ENCODE data around the gene IFI27.
A peak's percentile ranks its signal among the peaks of the same experiment; 100 is the strongest.

The IFI27 gene

DNA sequence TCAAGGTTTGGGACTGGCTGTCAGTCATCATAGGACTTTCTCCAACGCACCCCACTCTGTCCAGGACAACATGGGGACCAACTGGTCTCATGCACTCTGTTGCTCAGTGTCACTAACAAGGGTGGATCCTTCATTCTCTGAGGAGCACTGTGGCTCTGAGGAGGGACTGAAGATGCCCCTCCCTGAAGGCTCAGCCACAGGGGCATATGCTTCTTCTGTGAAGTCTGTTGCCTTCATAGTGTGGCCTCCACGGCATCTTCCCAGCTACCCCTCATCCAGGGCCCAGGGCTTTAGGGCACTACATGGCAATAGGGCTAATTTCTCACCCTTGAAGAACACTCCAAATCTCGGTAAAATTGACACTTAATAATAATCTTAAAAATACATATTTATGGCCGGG lies 33.2 kb downstream of the IFI27 start:
- Histone ChIP-seq H3K79me2 (ENCODE audit: insufficient read depth, low read length) (no peaks in the 10 kb centered on the region), H3K4me1 (ENCODE audit: insufficient read depth, low read length) (peaks cover 14% of the 10 kb centered on the region), H3K27me3 (ENCODE audit: insufficient read depth, low read length, poor library complexity) (no peaks in the 10 kb centered on the region), H3K4me2 (ENCODE audit: insufficient read depth, low read length) (no peak overlapping the region), H3K27ac (ENCODE audit: low read length) (no peak overlapping the region), H4K20me1 (ENCODE audit: insufficient read depth, low read length) (no peaks in the 10 kb centered on the region), H3K9me3 (ENCODE audit: insufficient read depth, low read length, severe bottlenecking) (no peaks in the 10 kb centered on the region), H2AFZ (ENCODE audit: low read depth, low read length) (no peak overlapping the region), H3K9ac (ENCODE audit: low read depth, low read length) (no peak overlapping the region), H3K4me3 (ENCODE audit: low read depth in 1 of 2, low read length in 2 of 2) (no peak overlapping the region), H3K36me3 (ENCODE audit: insufficient read depth, low read length) (no peaks in the 10 kb centered on the region)
- TF ChIP-seq, protein P1, sequence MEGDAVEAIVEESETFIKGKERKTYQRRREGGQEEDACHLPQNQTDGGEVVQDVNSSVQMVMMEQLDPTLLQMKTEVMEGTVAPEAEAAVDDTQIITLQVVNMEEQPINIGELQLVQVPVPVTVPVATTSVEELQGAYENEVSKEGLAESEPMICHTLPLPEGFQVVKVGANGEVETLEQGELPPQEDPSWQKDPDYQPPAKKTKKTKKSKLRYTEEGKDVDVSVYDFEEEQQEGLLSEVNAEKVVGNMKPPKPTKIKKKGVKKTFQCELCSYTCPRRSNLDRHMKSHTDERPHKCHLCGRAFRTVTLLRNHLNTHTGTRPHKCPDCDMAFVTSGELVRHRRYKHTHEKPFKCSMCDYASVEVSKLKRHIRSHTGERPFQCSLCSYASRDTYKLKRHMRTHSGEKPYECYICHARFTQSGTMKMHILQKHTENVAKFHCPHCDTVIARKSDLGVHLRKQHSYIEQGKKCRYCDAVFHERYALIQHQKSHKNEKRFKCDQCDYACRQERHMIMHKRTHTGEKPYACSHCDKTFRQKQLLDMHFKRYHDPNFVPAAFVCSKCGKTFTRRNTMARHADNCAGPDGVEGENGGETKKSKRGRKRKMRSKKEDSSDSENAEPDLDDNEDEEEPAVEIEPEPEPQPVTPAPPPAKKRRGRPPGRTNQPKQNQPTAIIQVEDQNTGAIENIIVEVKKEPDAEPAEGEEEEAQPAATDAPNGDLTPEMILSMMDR (IDR thresholded peaks at IDR 0.05; ENCODE audit: borderline replicate concordance, extremely low read depth, low read length, poor library complexity, severe bottlenecking) = no peak
- TF ChIP-seq EZH2 (IDR thresholded peaks at IDR 0.05; ENCODE audit: borderline replicate concordance, low read depth, low read length, severe bottlenecking) = no peak
- ATAC-seq (ENCODE audit: insufficient read depth, low read depth) = no peak
- DNase-seq = no peak

DNA sequence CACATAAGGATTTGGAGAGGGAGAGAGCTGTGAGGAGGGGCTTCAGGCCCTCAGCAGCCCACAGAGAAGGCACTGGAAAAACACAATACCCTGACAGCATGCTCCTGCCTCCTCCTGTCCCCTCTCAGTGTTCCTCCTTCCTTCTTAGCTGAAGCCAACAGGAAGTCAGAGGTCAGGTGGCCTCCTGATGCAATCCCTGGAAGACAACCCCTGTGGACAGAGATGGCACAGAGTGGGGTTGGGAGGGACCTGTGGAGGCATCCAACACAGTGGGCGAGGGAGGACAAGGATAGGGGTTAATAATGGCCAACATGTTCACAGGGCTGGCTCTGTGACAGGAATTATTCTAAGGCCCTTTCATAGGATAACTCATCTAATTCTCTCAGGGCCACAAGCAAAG lies 34.2 kb downstream of the IFI27 start:
- Histone ChIP-seq H3K9ac (ENCODE audit: low read depth, low read length) (no peak overlapping the region), H3K9me3 (ENCODE audit: insufficient read depth, low read length, severe bottlenecking) (no peaks in the 10 kb centered on the region), H4K20me1 (ENCODE audit: insufficient read depth, low read length) (no peaks in the 10 kb centered on the region), H3K4me1 (ENCODE audit: insufficient read depth, low read length) (peaks cover 14% of the 10 kb centered on the region), H3K4me3 (ENCODE audit: low read depth in 1 of 2, low read length in 2 of 2) (no peak overlapping the region), H3K27ac (ENCODE audit: low read length) (no peak overlapping the region), H3K27me3 (ENCODE audit: insufficient read depth, low read length, poor library complexity) (no peaks in the 10 kb centered on the region), H3K4me2 (ENCODE audit: insufficient read depth, low read length) (no peak overlapping the region), H3K79me2 (ENCODE audit: insufficient read depth, low read length) (no peaks in the 10 kb centered on the region), H3K36me3 (ENCODE audit: insufficient read depth, low read length) (no peaks in the 10 kb centered on the region), H2AFZ (ENCODE audit: low read depth, low read length) (peak overlapping the region; percentile 65)
- no peak for TF ChIP-seq EZH2 (IDR thresholded peaks at IDR 0.05; ENCODE audit: borderline replicate concordance, low read depth, low read length, severe bottlenecking)
- TF ChIP-seq, protein P1 (IDR thresholded peaks at IDR 0.05; ENCODE audit: borderline replicate concordance, extremely low read depth, low read length, poor library complexity, severe bottlenecking) = no peak
- peak; percentile 18 for DNase-seq
- peak; percentile 72; the same call in 2 of the 3 replicates for ATAC-seq (ENCODE audit: insufficient read depth, low read depth)

DNA sequence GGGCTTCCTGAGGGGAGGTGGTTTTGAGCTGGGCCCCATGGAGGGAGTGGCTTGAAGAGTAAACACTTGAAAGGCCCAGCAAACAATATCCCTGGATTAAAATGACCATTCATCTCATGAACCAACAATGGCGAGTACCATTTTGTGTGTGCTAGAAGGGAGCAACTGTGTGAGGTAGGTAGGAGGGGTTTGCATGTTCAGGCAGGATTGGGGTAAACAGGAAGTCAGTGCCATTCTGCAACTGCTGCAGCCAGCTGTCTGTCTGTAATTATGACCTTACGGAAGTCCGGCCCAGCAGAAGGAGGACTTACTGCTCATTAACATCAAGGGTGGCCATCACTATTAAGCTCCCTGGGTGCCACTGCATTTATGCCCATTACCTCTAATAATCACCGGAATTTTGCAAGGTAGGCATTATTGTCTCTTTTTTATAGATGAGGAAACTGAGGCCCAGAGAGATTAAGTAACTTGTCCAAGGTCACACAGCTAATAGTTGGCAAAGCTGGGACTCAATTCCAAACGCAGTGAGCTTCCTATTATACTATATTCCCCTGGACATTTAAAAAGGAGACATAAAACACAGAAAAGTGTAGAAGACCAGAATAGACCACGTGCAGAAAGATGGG lies 35.5 kb downstream of the IFI27 start:
- H3K4me3 ChIP-seq (ENCODE audit: low read depth in 1 of 2, low read length in 2 of 2) = no peak overlapping the region
- H3K4me2 ChIP-seq (ENCODE audit: insufficient read depth, low read length) = no peak overlapping the region
- peak overlapping the region; percentile 59; the same call in 1 of the 2 replicates for H2AFZ ChIP-seq (ENCODE audit: low read depth, low read length)
- no peaks in the 10 kb centered on the region for H3K9me3 ChIP-seq (ENCODE audit: insufficient read depth, low read length, severe bottlenecking)
- H3K9ac ChIP-seq (ENCODE audit: low read depth, low read length) = no peak overlapping the region
- H3K79me2 ChIP-seq (ENCODE audit: insufficient read depth, low read length) = no peaks in the 10 kb centered on the region
- H3K4me1 ChIP-seq (ENCODE audit: insufficient read depth, low read length) = peaks cover 14% of the 10 kb centered on the region
- H3K27me3 ChIP-seq (ENCODE audit: insufficient read depth, low read length, poor library complexity) = no peaks in the 10 kb centered on the region
- no peak for TF ChIP-seq EZH2 (IDR thresholded peaks at IDR 0.05; ENCODE audit: borderline replicate concordance, low read depth, low read length, severe bottlenecking)
- TF ChIP-seq, protein P1 (IDR thresholded peaks at IDR 0.05; ENCODE audit: borderline replicate concordance, extremely low read depth, low read length, poor library complexity, severe bottlenecking) = no peak
- no peaks in the 10 kb centered on the region for H3K36me3 ChIP-seq (ENCODE audit: insufficient read depth, low read length)
- no peaks in the 10 kb centered on the region for H4K20me1 ChIP-seq (ENCODE audit: insufficient read depth, low read length)
- DNase-seq (peak; percentile 8), ATAC-seq (ENCODE audit: insufficient read depth, low read depth) (peak; percentile 54; the same call in 2 of the 3 replicates)
- H3K27ac ChIP-seq (ENCODE audit: low read length) = no peak overlapping the region
